T-cell (primary cell): ENCODE results near the gene CLDN14. TPM values are rescaled to one million over a fixed set of nuclear protein-coding genes. Genes with fewer than 3 reads are reported as not detected.
A peak's percentile ranks its signal among the peaks of the same experiment; 100 is the strongest.

Source experiments
- ATAC-seq, 4 experiments: fragments of 200-7000 bp in 3 of 4; fragments of 150-1000 bp in 1 of 4; cut with Tn5 transposase; replicated peaks in 1 of 4; 1 replicate in 3 of 4; 2 replicates in 1 of 4; pipeline ENCODE4 v1.10.0; 2021; ENCODE audit warnings: moderate library complexity in 3 of 4, mild to moderate bottlenecking in 2 of 4, moderate number of reproducible peaks in 1 of 4
- CTCF ChIA-PET, 2 donors: fragments of 300-600 bp; sonication (Branson Sonifier 250); formaldehyde crosslinking; loops; one replicate each; lab custom pipeline; 2022; ENCODE audit warnings: antibody characterized with exemption in 2 of 2; lab: Charles Lee
- POLR2A ChIA-PET, 2 donors: fragments of 300-600 bp; sonication (Branson Sonifier 250); formaldehyde crosslinking; loops; one replicate each; lab custom pipeline; 2022; ENCODE audit warnings: antibody characterized with exemption in 2 of 2; lab: Charles Lee
- DNase-seq, 35 experiments: peaks; one replicate each; pipeline versions ENCODE4 v3.0.0 to v3.0.0-alpha.2; 2013 to 2023
- H3K27ac ChIP-seq: one replicate; pipeline ENCODE4 v1.5.1; 2013; ENCODE audit warnings: low read length
- H3K27me3 ChIP-seq, 2 experiments: replicated peaks in 1 of 2; 1 replicate in 1 of 2; 2 replicates in 1 of 2; pipeline versions ENCODE4 v1.6.1 to v1.7.0; 2013; ENCODE audit warnings: low read length in 1 of 2, mixed read lengths in 1 of 2; ENCODE audit not compliant: control insufficient read depth in 2 of 2, insufficient read depth in 2 of 2; ENCODE audit errors: extremely low read depth in 1 of 2
- H3K36me3 ChIP-seq, 2 donors: 1 replicate in 1 of 2; 2 replicates in 1 of 2; pipeline versions ENCODE4 v1.6.1 to v1.7.0; 2013; ENCODE audit warnings: low read length in 1 of 2; ENCODE audit not compliant: control insufficient read depth in 2 of 2, insufficient read depth in 1 of 2; ENCODE audit errors: extremely low read depth in 1 of 2
- H3K4me1 ChIP-seq, 2 experiments: 1 replicate in 1 of 2; 2 replicates in 1 of 2; pipeline versions ENCODE4 v1.6.1 to v1.7.0; 2013; ENCODE audit warnings: low read length in 2 of 2, mixed read lengths in 1 of 2; ENCODE audit not compliant: insufficient read depth in 2 of 2, control insufficient read depth in 1 of 2; ENCODE audit errors: extremely low read depth in 1 of 2
- H3K4me3 ChIP-seq, 2 donors: 1 replicate in 1 of 2; 2 replicates in 1 of 2; pipeline versions ENCODE4 v1.5.1 to v1.7.0; 2013; ENCODE audit warnings: mild to moderate bottlenecking in 2 of 2, low read length in 1 of 2, moderate library complexity in 1 of 2; ENCODE audit not compliant: control insufficient read depth in 1 of 2; ENCODE audit errors: extremely low read depth in 1 of 2
- H3K9me3 ChIP-seq: 2 replicates; pipeline ENCODE4 v1.7.0; 2013
- H3K27ac Mint-ChIP-seq, 2 donors: one replicate each; pipeline ENCODE4 v1.8.0; 2020 to 2021; ENCODE audit warnings: mild to moderate bottlenecking in 2 of 2, mixed read lengths in 2 of 2
- H3K27me3 Mint-ChIP-seq, 2 donors: one replicate each; pipeline ENCODE4 v1.8.0; 2021 to 2022; ENCODE audit warnings: mixed read lengths in 2 of 2
- H3K36me3 Mint-ChIP-seq: one replicate; pipeline ENCODE4 v1.8.0; 2021; ENCODE audit warnings: mixed read lengths
- H3K4me1 Mint-ChIP-seq, 3 donors: one replicate each; pipeline ENCODE4 v1.8.0; 2020 to 2022; ENCODE audit warnings: mixed read lengths in 3 of 3, mild to moderate bottlenecking in 1 of 3
- H3K4me3 Mint-ChIP-seq, 3 donors: one replicate each; pipeline ENCODE4 v1.8.0; 2020 to 2022; ENCODE audit warnings: mild to moderate bottlenecking in 3 of 3, mixed read lengths in 3 of 3, moderate library complexity in 3 of 3
- H3K9me3 Mint-ChIP-seq, 3 donors: one replicate each; pipeline ENCODE4 v1.8.0; 2020 to 2022; ENCODE audit warnings: mixed read lengths in 3 of 3
- WGBS: methylation state at CpG from one replicate; pipeline ENCODE4 v1.1.5; 2013; ENCODE audit warnings: missing lambda C conversion rate; ENCODE audit not compliant: insufficient coverage; 5-methylcytosine and 5-hydroxymethylcytosine counted together
- total RNA-seq, 35 experiments: library from RNA in 6 of 35; stranded (reverse) in 6 of 35; fragments of 120-200 nt in 1 of 35; gene quantifications; one replicate each; pipeline versions ENCODE4 v1.2.1 to v1.2.4 and lab custom pipeline; 2013 to 2026

The CLDN14 gene
- total RNA-seq, 5 donors from 2014 or later (not counting 1 experiment from before 2014, with no cell fraction given) = not detected

DNA sequence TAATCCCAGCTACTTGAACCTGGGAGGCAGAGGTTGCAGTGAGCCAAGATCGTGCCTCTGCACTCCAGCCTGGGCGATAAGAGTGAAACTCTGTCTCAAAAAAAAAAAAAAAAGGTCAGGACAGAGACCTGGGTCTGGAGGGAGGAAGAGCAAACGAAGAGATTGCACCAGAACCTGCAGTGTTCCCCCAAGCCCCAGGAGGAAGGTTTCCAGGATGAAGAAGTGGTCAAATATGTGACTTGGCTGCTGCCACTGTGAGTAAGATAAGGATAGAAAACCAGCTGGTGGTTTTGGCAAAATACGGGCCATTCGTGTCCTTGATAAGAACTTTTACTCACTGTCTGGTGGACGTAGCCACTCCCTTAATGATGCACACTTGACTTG, 42.2 kb downstream of the CLDN14 start:
- WGBS = 71% methylated on average over 2 of the region's 6 CpGs
- Histone ChIP-seq H3K27me3 (peaks cover 0 to 16% of the 10 kb centered on the region in 2 experiments), H3K36me3 (no peaks in the 10 kb centered on the region), H3K9me3 (no peaks in the 10 kb centered on the region), H3K4me3 (no peak overlapping the region), H3K4me1 (no peaks in the 10 kb centered on the region), H3K27ac (no peak overlapping the region)
- DNase-seq (no peak), ATAC-seq (no peak)
- Mint-ChIP-seq H3K27ac (no peak overlapping the region), H3K4me1 (no peaks in the 10 kb centered on the region), H3K4me3 (no peak overlapping the region), H3K36me3 (no peaks in the 10 kb centered on the region), H3K9me3 (peaks cover 0 to 5% (median 2%) of the 10 kb centered on the region in 3 donors), H3K27me3 (peaks cover 15 to 18% of the 10 kb centered on the region in 2 donors)
- POLR2A ChIA-PET = no interaction called here
- CTCF ChIA-PET = interaction anchor here (0.6 to 0.7 kb wide), 2 partner anchors 128 to 262 kb away, joined by 4 to 5 read pairs; no protein-coding TSS in a partner anchor

DNA sequence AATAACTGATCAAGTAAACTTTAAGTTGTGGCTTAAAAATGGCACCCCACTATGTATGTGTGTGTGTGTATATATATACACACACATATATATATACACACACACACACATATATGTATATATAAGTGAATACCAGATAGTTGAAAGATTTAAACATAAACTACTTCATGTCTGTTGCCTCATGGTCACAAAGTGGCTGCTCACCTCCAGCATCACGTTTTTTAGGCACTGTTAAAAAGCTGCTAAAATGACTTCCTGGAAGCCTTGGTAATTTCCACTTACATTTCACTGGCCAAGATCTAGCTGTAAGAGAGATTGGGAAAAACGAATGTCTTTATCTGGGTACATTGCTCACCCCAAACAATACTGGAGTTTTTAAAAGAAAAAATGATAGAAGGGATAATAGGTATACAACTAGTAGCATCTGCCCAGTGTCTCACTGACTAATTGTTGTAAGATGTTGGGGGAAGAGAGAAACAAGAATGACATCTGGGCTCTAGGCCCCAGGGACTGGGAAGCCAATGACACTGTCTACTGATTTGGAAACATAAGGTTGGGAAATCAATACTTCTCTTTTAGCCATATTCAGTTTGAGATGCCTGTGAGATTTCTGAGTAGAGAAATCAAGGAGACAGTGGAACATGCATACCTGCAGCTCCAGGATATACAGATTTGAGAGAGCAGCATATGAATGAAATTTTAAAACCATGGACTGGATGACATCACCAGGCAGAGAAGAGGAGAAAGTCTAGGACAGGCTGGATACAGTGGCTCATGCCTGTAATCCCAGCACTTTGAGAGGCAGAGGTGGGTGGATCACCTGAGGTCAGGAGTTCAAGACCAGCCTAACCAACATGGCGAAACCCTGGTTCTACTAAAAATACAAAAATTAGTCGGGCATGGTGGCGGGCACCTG, 42.8 kb downstream of the CLDN14 start:
- ChIA-PET POLR2A (no interaction called here), CTCF (interaction anchor here (0.6 to 0.7 kb wide), 2 partner anchors 127 to 261 kb away, joined by 4 to 5 read pairs; no protein-coding TSS in a partner anchor)
- no peak for DNase-seq
- no peak for ATAC-seq
- Histone ChIP-seq H3K4me1 (no peaks in the 10 kb centered on the region), H3K27me3 (peaks cover 0 to 18% of the 10 kb centered on the region in 2 experiments), H3K36me3 (no peaks in the 10 kb centered on the region), H3K27ac (no peak overlapping the region), H3K9me3 (no peaks in the 10 kb centered on the region), H3K4me3 (no peak overlapping the region)
- Mint-ChIP-seq H3K9me3 (peaks cover 0 to 5% (median 2%) of the 10 kb centered on the region in 3 donors), H3K4me3 (no peak overlapping the region), H3K27me3 (peaks cover 21 to 25% of the 10 kb centered on the region in 2 donors), H3K4me1 (peaks cover 0 to 2% (median 0%) of the 10 kb centered on the region in 3 donors), H3K36me3 (no peaks in the 10 kb centered on the region), H3K27ac (no peak overlapping the region)
- 77% methylated on average over 2 of the region's 5 CpGs for WGBS

- H3K9me3 ChIP-seq = no peaks in the 10 kb centered on the region
- H3K36me3 ChIP-seq = no peaks in the 10 kb centered on the region
- WGBS = 79% methylated on average over 3 of the region's 6 CpGs
- no peak overlapping the region for H3K27ac ChIP-seq
- peaks cover 14 to 19% (median 15%) of the 10 kb centered on the region in 3 donors for H3K4me1 Mint-ChIP-seq
- no peak for DNase-seq
- no peak overlapping the region for H3K4me3 Mint-ChIP-seq
- H3K27me3 Mint-ChIP-seq = peaks cover 27 to 33% of the 10 kb centered on the region in 2 donors
- peaks cover 0 to 11% of the 10 kb centered on the region in 2 experiments for H3K4me1 ChIP-seq
- H3K27me3 ChIP-seq = peaks cover 2 to 35% of the 10 kb centered on the region in 2 experiments
- ChIA-PET CTCF (no interaction called here), POLR2A (no interaction called here)
- H3K36me3 Mint-ChIP-seq = no peaks in the 10 kb centered on the region
- H3K9me3 Mint-ChIP-seq = peaks cover 0 to 5% (median 2%) of the 10 kb centered on the region in 3 donors
- H3K27ac Mint-ChIP-seq = no peak overlapping the region
- no peak for ATAC-seq
- H3K4me3 ChIP-seq = no peak overlapping the region
Measured at GRCh38 chr21:36434144-36434543, 45.8 kb downstream of the CLDN14 start.

DNA sequence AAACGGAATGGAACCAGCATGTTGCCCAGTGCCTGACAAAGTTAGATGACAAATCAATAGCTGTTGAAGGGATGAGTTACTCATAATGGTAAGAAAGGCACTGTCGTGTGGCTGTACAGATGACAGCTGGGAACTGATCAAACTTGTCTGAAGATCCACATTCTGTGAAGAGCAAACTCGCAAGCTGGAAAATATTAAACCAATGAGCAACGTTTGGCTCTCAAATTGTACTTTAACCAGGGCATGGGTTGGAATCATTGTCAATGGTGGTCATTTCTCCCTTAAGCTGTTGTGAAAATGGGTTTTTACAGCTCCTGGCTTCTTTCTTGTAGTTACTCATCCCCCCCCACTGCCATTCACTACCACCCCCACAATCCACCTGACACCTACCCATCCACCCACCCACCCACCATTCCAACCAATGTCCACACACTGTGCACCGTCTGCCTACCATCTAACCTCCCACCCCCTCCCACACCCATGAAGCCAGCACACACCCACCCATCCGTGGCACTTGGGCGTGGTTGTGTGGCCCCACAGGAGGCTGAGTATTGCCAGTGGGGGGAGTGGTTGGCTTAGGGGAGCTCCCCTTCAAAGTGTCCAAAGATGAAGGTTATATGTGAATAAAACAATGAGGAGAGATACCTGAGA, 46.7 kb downstream of the CLDN14 start:
- peaks cover 14 to 26% (median 15%) of the 10 kb centered on the region in 3 donors for H3K4me1 Mint-ChIP-seq
- ATAC-seq = no peak
- H3K4me3 ChIP-seq = no peak overlapping the region
- no peaks in the 10 kb centered on the region for H3K36me3 Mint-ChIP-seq
- WGBS = 86% methylated on average over 3 of the region's 7 CpGs
- peaks cover 2 to 35% of the 10 kb centered on the region in 2 experiments for H3K27me3 ChIP-seq
- H3K27ac ChIP-seq = no peak overlapping the region
- peaks cover 0 to 11% of the 10 kb centered on the region in 2 experiments for H3K4me1 ChIP-seq
- peaks cover 27 to 37% of the 10 kb centered on the region in 2 donors for H3K27me3 Mint-ChIP-seq
- POLR2A ChIA-PET = no interaction called here
- H3K9me3 ChIP-seq = no peaks in the 10 kb centered on the region
- H3K4me3 Mint-ChIP-seq = no peak overlapping the region
- H3K27ac Mint-ChIP-seq = no peak overlapping the region
- H3K36me3 ChIP-seq = no peaks in the 10 kb centered on the region
- CTCF ChIA-PET = no interaction called here
- peaks cover 0 to 5% (median 2%) of the 10 kb centered on the region in 3 donors for H3K9me3 Mint-ChIP-seq
- no peak for DNase-seq

DNA sequence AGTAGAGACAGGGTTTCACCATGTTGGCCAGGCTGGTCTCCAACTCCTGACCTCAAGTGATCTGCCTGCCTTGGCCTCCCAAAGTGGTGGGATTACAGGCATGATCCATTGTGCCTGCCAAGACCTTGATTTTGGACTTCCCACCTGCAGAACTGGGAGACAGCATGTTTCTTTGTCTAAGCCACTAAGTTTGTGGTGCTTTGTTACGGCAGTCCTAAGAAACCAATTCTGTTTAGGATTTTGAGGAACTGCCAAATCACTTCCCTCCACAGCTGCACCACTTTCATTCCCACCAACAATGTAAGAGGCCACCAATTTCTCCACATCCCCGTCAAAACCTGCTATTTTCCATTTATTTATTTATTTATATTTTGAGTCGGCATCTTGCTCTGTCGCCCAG, 48.7 kb downstream of the CLDN14 start:
- H3K4me1 ChIP-seq = peaks cover 0 to 11% of the 10 kb centered on the region in 2 experiments
- Mint-ChIP-seq H3K27ac (no peak overlapping the region), H3K36me3 (no peaks in the 10 kb centered on the region), H3K9me3 (no peaks in the 10 kb centered on the region), H3K27me3 (peaks cover 27 to 37% of the 10 kb centered on the region in 2 donors), H3K4me3 (no peak overlapping the region), H3K4me1 (peaks cover 14 to 26% (median 15%) of the 10 kb centered on the region in 3 donors)
- H3K36me3 ChIP-seq = no peaks in the 10 kb centered on the region
- ATAC-seq (no peak), DNase-seq (no peak)
- no peaks in the 10 kb centered on the region for H3K9me3 ChIP-seq
- WGBS = 100% methylated on average over 1 of the region's 4 CpGs
- H3K27me3 ChIP-seq = peaks cover 2 to 32% of the 10 kb centered on the region in 2 experiments
- no peak overlapping the region for H3K27ac ChIP-seq
- no peak overlapping the region for H3K4me3 ChIP-seq
- ChIA-PET CTCF (no interaction called here), POLR2A (no interaction called here)

DNA sequence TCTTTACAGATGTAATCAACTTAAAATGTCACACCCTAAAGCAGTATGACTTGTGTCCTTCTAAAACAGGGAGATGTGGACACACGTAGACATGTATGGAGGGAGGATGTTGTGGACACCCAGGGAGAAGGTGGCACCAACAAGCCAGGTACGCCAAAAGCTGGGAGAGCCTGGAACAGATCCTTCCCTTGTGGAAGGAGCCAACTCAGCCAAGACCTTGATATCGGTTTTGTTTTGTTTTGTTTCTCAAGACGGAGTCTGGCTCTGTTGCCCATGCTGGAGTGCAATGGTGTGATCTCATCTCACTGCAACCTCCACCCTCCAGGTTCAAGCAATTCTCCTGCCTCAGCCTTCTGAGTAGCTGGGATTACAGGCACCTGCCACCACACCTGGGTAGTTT, 49.1 kb downstream of the CLDN14 start:
- Histone ChIP-seq H3K36me3 (no peaks in the 10 kb centered on the region), H3K27me3 (peaks cover 2 to 29% of the 10 kb centered on the region in 2 experiments), H3K27ac (no peak overlapping the region), H3K9me3 (no peaks in the 10 kb centered on the region), H3K4me3 (no peak overlapping the region), H3K4me1 (peaks cover 0 to 11% of the 10 kb centered on the region in 2 experiments)
- Mint-ChIP-seq H3K4me1 (peaks cover 14 to 26% (median 15%) of the 10 kb centered on the region in 3 donors), H3K27me3 (peaks cover 27 to 37% of the 10 kb centered on the region in 2 donors), H3K9me3 (no peaks in the 10 kb centered on the region), H3K27ac (peak overlapping the region in 1 of 2 donors; percentile 91), H3K4me3 (peak overlapping the region in 2 of 3 donors; percentile 71 to 80), H3K36me3 (no peaks in the 10 kb centered on the region)
- DNase-seq = no peak
- ChIA-PET CTCF (no interaction called here), POLR2A (no interaction called here)
- WGBS = 96% methylated on average over 4 of the region's 4 CpGs
- ATAC-seq = no peak
